ENCODE measurements around the gene KLHDC7A. TPM values are rescaled to one million over a fixed set of nuclear protein-coding genes. Genes with fewer than 3 reads are reported as not detected.

KLHDC7A gene
- total and polyA plus RNA-seq, 2 of the 4 experiments (the other 2 are of a cell fraction): not detected

DNA sequence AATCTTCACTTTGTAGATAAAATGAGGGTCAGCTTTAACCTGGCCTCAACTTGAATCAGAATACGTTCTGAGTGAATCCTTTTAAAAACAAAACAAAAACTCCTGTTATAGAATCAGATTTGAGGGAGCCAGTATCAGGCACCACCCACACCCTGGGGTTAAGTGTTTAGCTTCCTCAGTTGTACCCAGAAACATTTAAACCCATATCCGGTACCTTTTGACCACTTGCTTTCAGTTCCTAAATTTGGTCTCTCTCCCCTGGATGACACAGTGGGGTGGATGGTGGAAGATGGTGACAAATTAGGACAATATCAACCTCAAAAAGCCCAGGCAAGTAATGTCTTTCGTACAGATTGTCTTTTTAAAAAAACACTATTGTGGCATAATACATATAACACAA, 10.4 kb downstream of the KLHDC7A start:
- Histone ChIP-seq H3K4me1 (ENCODE audit: control insufficient read depth, insufficient read depth, low read length) (no peaks in the 10 kb centered on the region), H3K4ac (ENCODE audit: low read depth, low read length) (no peak overlapping the region), H2AK5ac (ENCODE audit: low read depth, low read length) (no peak overlapping the region), H2BK20ac (ENCODE audit: low read depth, low read length) (no peak overlapping the region), H4K20me1 (ENCODE audit: insufficient read depth, low read length) (no peaks in the 10 kb centered on the region), H3K23ac (ENCODE audit: low read depth, low read length) (no peak overlapping the region), H2AFZ (replicated peaks; ENCODE audit: low read length, poor library complexity) (no peak overlapping the region), H2AK9ac (replicated peaks; ENCODE audit: low read depth, low read length, poor library complexity) (no peak overlapping the region), H2BK15ac (ENCODE audit: low read depth, low read length) (no peak overlapping the region), H3K4me2 (ENCODE audit: low read depth, low read length) (no peak overlapping the region), H3K36me3 (ENCODE audit: control insufficient read depth, insufficient read depth, low read length) (no peaks in the 10 kb centered on the region), H3K9ac (ENCODE audit: low read depth, low read length) (no peak overlapping the region), H3K27me3 (ENCODE audit: control insufficient read depth, insufficient read depth, low read length) (no peaks in the 10 kb centered on the region), H4K91ac (ENCODE audit: insufficient read depth, low read depth, low read length) (no peak overlapping the region), H3K14ac (replicated peaks; ENCODE audit: low read depth, low read length) (no peak overlapping the region), H3K79me1 (ENCODE audit: low read depth in 1 of 2, low read length in 2 of 2) (no peaks in the 10 kb centered on the region), H3K9me1 (ENCODE audit: insufficient read depth, low read length) (no peaks in the 10 kb centered on the region), H2BK5ac (ENCODE audit: low read depth, low read length, poor library complexity, severe bottlenecking) (no peak overlapping the region), H3K18ac (ENCODE audit: low read depth, low read length) (no peak overlapping the region), H2BK120ac (ENCODE audit: low read depth, low read length) (no peak overlapping the region), H4K8ac (ENCODE audit: low read depth in 2 of 2, low read length in 2 of 2) (no peak overlapping the region), H3K56ac (ENCODE audit: extremely low read depth, insufficient read depth, low read length) (no peak overlapping the region), H3K4me3 (ENCODE audit: insufficient read depth, low read depth, low read length) (no peak overlapping the region), H4K5ac (ENCODE audit: low read depth, low read length) (no peak overlapping the region), H3K9me3 (ENCODE audit: control insufficient read depth, insufficient read depth, low read length) (peaks cover 9% of the 10 kb centered on the region; the same call in 1 of the 2 replicates), H3K27ac (ENCODE audit: insufficient read depth, low read length) (no peak overlapping the region)
- intact Hi-C loops (cut with micrococcal nuclease) (no loop called here), dilution Hi-C loops (cut with HindIII; ENCODE audit: low sequenced_read_pairs, unreplicated experiment) (no loop called here), in situ Hi-C loops (cut with MboI; ENCODE audit: low sequenced_read_pairs) (no loop called here)
- WGBS, 2 experiments (ENCODE audit: extremely low coverage in 2 of 2, insufficient read length in 1 of 2): no CpG with 5 or more reads among the region's 3 CpGs
- ChIA-PET CTCF (no interaction called here), POLR2A (ENCODE audit: unreplicated experiment) (no interaction called here)
- BruUV-seq (replicated peaks): no TSS peak
- ATAC-seq (ENCODE audit: low read depth) (no peak), DNase-seq (no peak)
- TF ChIP-seq BHLHE40 (IDR thresholded peaks at IDR 0.05; ENCODE audit: low read depth, low read length) (no peak), RAD21 (IDR thresholded peaks at IDR 0.05; ENCODE audit: low read length) (no peak)

All from IMR-90 (cell line).